ENCODE measurements around the gene C1orf21.

- TF ChIP-seq SP1 (CRISPR knock-in tag; conservative IDR thresholded peaks at IDR 0.05) = no peak
- TF ChIP-seq RELA (CRISPR knock-in tag; IDR thresholded peaks at IDR 0.05; ENCODE audit: borderline replicate concordance) = no peak
- no peak for TF ChIP-seq NR3C1 (CRISPR knock-in tag; conservative IDR thresholded peaks at IDR 0.05; ENCODE audit: low read depth)
- no peak for TF ChIP-seq CTCF (IDR thresholded peaks at IDR 0.05)
- no peak for TF ChIP-seq USF2 (CRISPR knock-in tag; IDR thresholded peaks at IDR 0.05)
- TF ChIP-seq TP53 (CRISPR knock-in tag; IDR thresholded peaks at IDR 0.05) = no peak
- no peak for TF ChIP-seq CREM (CRISPR knock-in tag; IDR thresholded peaks at IDR 0.05)
Measured at GRCh38 chr1:184608581-184608980, 221.8 kb downstream of the C1orf21 start.

Measured in WTC11 (cell line).